HEK293 (cell line): ENCODE data around the gene PRKCD.

Source experiments
- ZBTB7A ChIP-seq: fragments of 450-650 bp; formaldehyde crosslinking; IDR thresholded peaks from 2 replicates; pipeline ENCODE4 v1.5.1; 2016; ENCODE audit warnings: low read depth, missing biosample characterization, missing genetic modification characterization
- ZNF114 ChIP-seq: fragments of 450-650 bp; formaldehyde crosslinking; IDR thresholded peaks from 2 replicates; pipeline ENCODE4 v1.5.0; 2017; ENCODE audit warnings: missing biosample characterization, missing genetic modification characterization
- TF ChIP-seq, protein P1 (sequence below): fragments of 450-650 bp; formaldehyde crosslinking; IDR thresholded peaks from 2 replicates; pipeline ENCODE4 v1.5.1; 2016; ENCODE audit warnings: missing biosample characterization, missing genetic modification characterization

GRCh38 chr3:53239800-53240199, 78.8 kb downstream of the PRKCD start:
- TF ChIP-seq ZBTB7A (tag by site-specific recombination) (no peak), ZNF114 (tag by site-specific recombination) (no peak)
- TF ChIP-seq, protein P1, sequence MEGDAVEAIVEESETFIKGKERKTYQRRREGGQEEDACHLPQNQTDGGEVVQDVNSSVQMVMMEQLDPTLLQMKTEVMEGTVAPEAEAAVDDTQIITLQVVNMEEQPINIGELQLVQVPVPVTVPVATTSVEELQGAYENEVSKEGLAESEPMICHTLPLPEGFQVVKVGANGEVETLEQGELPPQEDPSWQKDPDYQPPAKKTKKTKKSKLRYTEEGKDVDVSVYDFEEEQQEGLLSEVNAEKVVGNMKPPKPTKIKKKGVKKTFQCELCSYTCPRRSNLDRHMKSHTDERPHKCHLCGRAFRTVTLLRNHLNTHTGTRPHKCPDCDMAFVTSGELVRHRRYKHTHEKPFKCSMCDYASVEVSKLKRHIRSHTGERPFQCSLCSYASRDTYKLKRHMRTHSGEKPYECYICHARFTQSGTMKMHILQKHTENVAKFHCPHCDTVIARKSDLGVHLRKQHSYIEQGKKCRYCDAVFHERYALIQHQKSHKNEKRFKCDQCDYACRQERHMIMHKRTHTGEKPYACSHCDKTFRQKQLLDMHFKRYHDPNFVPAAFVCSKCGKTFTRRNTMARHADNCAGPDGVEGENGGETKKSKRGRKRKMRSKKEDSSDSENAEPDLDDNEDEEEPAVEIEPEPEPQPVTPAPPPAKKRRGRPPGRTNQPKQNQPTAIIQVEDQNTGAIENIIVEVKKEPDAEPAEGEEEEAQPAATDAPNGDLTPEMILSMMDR (tag by site-specific recombination) = no peak
